Activated CD4-positive, alpha-beta T cell treated with anti-CD3 and anti-CD28 coated beads, Interleukin-2, amount 10 ng/mL, durations not matched to agents 7 days and 5 days (primary cell): Measurements from ENCODE around the gene GRK3. TPM values are rescaled to one million over a fixed set of nuclear protein-coding genes. Genes with fewer than 3 reads are reported as not detected.
A peak's percentile ranks its signal among the peaks of the same experiment; 100 is the strongest.

ENCODE experiments used
- CTCF ChIA-PET: fragments of 350-600 bp; sonication (Branson Sonifier 250); formaldehyde crosslinking; loops from one replicate; lab custom pipeline; 2021; ENCODE audit warnings: antibody characterized with exemption; lab: Charles Lee
- POLR2A ChIA-PET: fragments of 350-600 bp; sonication (Branson Sonifier 250); formaldehyde crosslinking; loops from one replicate; lab custom pipeline; 2021; ENCODE audit warnings: antibody characterized with exemption; lab: Charles Lee
- DNase-seq: peaks from one replicate; pipeline ENCODE4 v3.0.0-alpha.2; 2020
- H3K27ac Mint-ChIP-seq: one replicate; pipeline ENCODE4 v1.8.0; 2021; ENCODE audit warnings: mild to moderate bottlenecking, moderate library complexity, mixed read lengths
- H3K27me3 Mint-ChIP-seq: one replicate; pipeline ENCODE4 v1.8.0; 2021; ENCODE audit warnings: mixed read lengths
- H3K36me3 Mint-ChIP-seq: one replicate; pipeline ENCODE4 v1.8.0; 2021; ENCODE audit warnings: low read depth, mixed read lengths
- H3K4me1 Mint-ChIP-seq: one replicate; pipeline ENCODE4 v1.8.0; 2021; ENCODE audit warnings: mixed read lengths
- H3K4me3 Mint-ChIP-seq: one replicate; pipeline ENCODE4 v1.8.0; 2021; ENCODE audit warnings: mild to moderate bottlenecking, moderate library complexity, mixed read lengths
- H3K9me3 Mint-ChIP-seq: one replicate; pipeline ENCODE4 v1.8.0; 2021; ENCODE audit warnings: mixed read lengths
- total RNA-seq, 2 experiments: library from RNA; stranded (reverse); gene quantifications; one replicate each; pipeline ENCODE4 v1.2.3, GENCODE V29; 2021

Gene GRK3
- total RNA-seq, 2 experiments from 2014 or later = 23.4 to 24.2 TPM

GRCh38 chr22:25722223-25722622 is 157.7 kb downstream of the GRK3 start:
- Mint-ChIP-seq H3K4me1 (peaks cover 30% of the 10 kb centered on the region), H3K4me3 (no peak overlapping the region), H3K27ac (no peak overlapping the region), H3K27me3 (no peaks in the 10 kb centered on the region), H3K9me3 (no peaks in the 10 kb centered on the region), H3K36me3 (peaks cover 42% of the 10 kb centered on the region)
- CTCF ChIA-PET = no interaction called here
- DNase-seq = no peak
- POLR2A ChIA-PET = no interaction called here

GRCh38 chr22:25722626-25723025 is 158.2 kb downstream of the GRK3 start:
- H3K9me3 Mint-ChIP-seq = no peaks in the 10 kb centered on the region
- H3K36me3 Mint-ChIP-seq = peaks cover 39% of the 10 kb centered on the region
- CTCF ChIA-PET = no interaction called here

GRCh38 chr22:25726241-25726640 is 161.8 kb downstream of the GRK3 start:
- Mint-ChIP-seq H3K4me1 (peaks cover 39% of the 10 kb centered on the region), H3K9me3 (no peaks in the 10 kb centered on the region), H3K27ac (peak overlapping the region; percentile 51), H3K27me3 (peaks cover 3% of the 10 kb centered on the region), H3K36me3 (peaks cover 44% of the 10 kb centered on the region), H3K4me3 (no peak overlapping the region)
- POLR2A ChIA-PET = no interaction called here
- CTCF ChIA-PET = interaction anchor here (0.6 to 3.0 kb wide), 9 partner anchors 9 to 316 kb away, joined by 3 to 9 read pairs (median 3); no protein-coding TSS in a partner anchor
- DNase-seq = no peak

More at GRCh38 chr22:25722626-25723025, 158.2 kb downstream of the GRK3 start:
- no peaks in the 10 kb centered on the region for H3K27me3 Mint-ChIP-seq
- DNase-seq = no peak
- no peak overlapping the region for H3K4me3 Mint-ChIP-seq
- POLR2A ChIA-PET = no interaction called here
- peaks cover 28% of the 10 kb centered on the region for H3K4me1 Mint-ChIP-seq
- H3K27ac Mint-ChIP-seq = no peak overlapping the region

GRCh38 chr22:25728071-25728470 is 163.6 kb downstream of the GRK3 start:
- Mint-ChIP-seq H3K36me3 (peaks cover 46% of the 10 kb centered on the region), H3K4me1 (peaks cover 49% of the 10 kb centered on the region), H3K4me3 (no peak overlapping the region), H3K9me3 (peaks cover 2% of the 10 kb centered on the region), H3K27me3 (peaks cover 3% of the 10 kb centered on the region), H3K27ac (peak overlapping the region; percentile 73)
- POLR2A ChIA-PET = no interaction called here
- CTCF ChIA-PET = interaction anchor here (1.3 to 1.5 kb wide), 2 partner anchors 21 to 40 kb away, joined by 3 to 4 read pairs; no protein-coding TSS in a partner anchor
- DNase-seq = no peak

- Mint-ChIP-seq H3K36me3 (peaks cover 42% of the 10 kb centered on the region), H3K9me3 (peaks cover 7% of the 10 kb centered on the region), H3K4me1 (peaks cover 53% of the 10 kb centered on the region), H3K27ac (no peak overlapping the region), H3K27me3 (peaks cover 3% of the 10 kb centered on the region), H3K4me3 (no peak overlapping the region)
- POLR2A ChIA-PET = no interaction called here
- CTCF ChIA-PET = interaction anchor here (0.7 to 1.4 kb wide), 4 partner anchors 15 to 278 kb away, joined by 3 to 4 read pairs (median 4); no protein-coding TSS in a partner anchor
- no peak for DNase-seq
Observed at GRCh38 chr22:25729016-25729995, 164.8 kb downstream of the GRK3 start.

- Mint-ChIP-seq H3K9me3 (peaks cover 22% of the 10 kb centered on the region), H3K36me3 (peaks cover 58% of the 10 kb centered on the region), H3K27ac (peak overlapping the region; percentile 99), H3K27me3 (no peaks in the 10 kb centered on the region), H3K4me3 (no peak overlapping the region), H3K4me1 (peaks cover 72% of the 10 kb centered on the region)
- POLR2A ChIA-PET = interaction anchor here (0.7 kb wide), 1 partner anchor 159 kb away, joined by 8 read pairs; no protein-coding TSS in a partner anchor
- no peak for DNase-seq
- CTCF ChIA-PET = interaction anchor here (0.8 to 1.6 kb wide), 7 partner anchors 9 to 37 kb away, joined by 3 to 4 read pairs (median 3); no protein-coding TSS in a partner anchor
Observed at GRCh38 chr22:25735650-25736049, 171.2 kb downstream of the GRK3 start.

GRCh38 chr22:25736378-25737011 is 172.0 kb downstream of the GRK3 start:
- peaks cover 73% of the 10 kb centered on the region for H3K4me1 Mint-ChIP-seq
- DNase-seq = peak; percentile 86
- ChIA-PET POLR2A (interaction anchor here (0.7 to 1.4 kb wide), 2 partner anchors 13 to 34 kb away, joined by 7 to 8 read pairs; no protein-coding TSS in a partner anchor), CTCF (interaction anchor here (1.0 to 2.0 kb wide), 5 partner anchors 9 to 36 kb away, joined by 3 to 20 read pairs (median 3); no protein-coding TSS in a partner anchor)
- peak overlapping the region; percentile 99 for H3K27ac Mint-ChIP-seq
- H3K9me3 Mint-ChIP-seq = peaks cover 26% of the 10 kb centered on the region
- peaks cover 59% of the 10 kb centered on the region for H3K36me3 Mint-ChIP-seq
- no peaks in the 10 kb centered on the region for H3K27me3 Mint-ChIP-seq
- peak overlapping the region; percentile 44 for H3K4me3 Mint-ChIP-seq

GRCh38 chr22:25739659-25740344 is 175.3 kb downstream of the GRK3 start:
- H3K27me3 Mint-ChIP-seq = no peaks in the 10 kb centered on the region

GRCh38 chr22:25741692-25742626 is 177.5 kb downstream of the GRK3 start, which contains the start of gene MYO18B:
Gene MYO18B (plus strand): TSS chr22:25742188. CDS start chr22:25761093, 18,905 bp downstream.
- Mint-ChIP-seq H3K4me1 (peaks cover 74% of the 10 kb centered on the region), H3K36me3 (peaks cover 46% of the 10 kb centered on the region), H3K9me3 (peaks cover 24% of the 10 kb centered on the region), H3K4me3 (peak within 1 kb of the TSS; percentile 35), H3K27ac (peak within 1 kb of the TSS; percentile 74), H3K27me3 (no peaks in the 10 kb centered on the region)
- ChIA-PET CTCF (interaction anchor here (0.9 to 1.7 kb wide), 4 partner anchors 8 to 37 kb away, joined by 3 to 6 read pairs (median 4); no protein-coding TSS in a partner anchor), POLR2A (interaction anchor here (0.6 kb wide), 1 partner anchor 7 kb away, joined by 3 read pairs; no protein-coding TSS in a partner anchor)
- no peak for DNase-seq

More at GRCh38 chr22:25739659-25740344, 175.3 kb downstream of the GRK3 start:
- POLR2A ChIA-PET = no interaction called here
- DNase-seq = no peak
- Mint-ChIP-seq H3K36me3 (peaks cover 53% of the 10 kb centered on the region), H3K4me3 (no peak overlapping the region), H3K4me1 (peaks cover 77% of the 10 kb centered on the region), H3K9me3 (peaks cover 23% of the 10 kb centered on the region), H3K27ac (peak overlapping the region; percentile 99)
- CTCF ChIA-PET = no interaction called here

GRCh38 chr22:25742918-25743708 is 178.6 kb downstream of the GRK3 start:
- peak overlapping the region; percentile 74 for H3K27ac Mint-ChIP-seq
- peaks cover 23% of the 10 kb centered on the region for H3K9me3 Mint-ChIP-seq
- CTCF ChIA-PET = interaction anchor here (0.9 to 1.5 kb wide), 3 partner anchors 16 to 38 kb away, joined by 3 to 4 read pairs (median 3); no protein-coding TSS in a partner anchor
- peak overlapping the region; percentile 35 for H3K4me3 Mint-ChIP-seq
- DNase-seq = no peak
- H3K36me3 Mint-ChIP-seq = peaks cover 46% of the 10 kb centered on the region
- no peaks in the 10 kb centered on the region for H3K27me3 Mint-ChIP-seq
- peaks cover 73% of the 10 kb centered on the region for H3K4me1 Mint-ChIP-seq
- POLR2A ChIA-PET = no interaction called here
